K562 (cell line): ENCODE results near the gene LCE1E. TPM values are rescaled to one million over a fixed set of nuclear protein-coding genes. Genes with fewer than 3 reads are reported as not detected.

Source experiments
- ATAC-seq: fragments of 200-7000 bp; cut with Tn5 transposase; 3 replicates; pipeline ENCODE4 v1.9.1; 2020; ENCODE audit warnings: moderate library complexity
- BruUV-seq: library from RNA; stranded (reverse); fragments of 400-500 nt; replicated peaks from 2 replicates; lab custom pipeline; 2021; lab: Mats Ljungman, UMichigan
- CTCF ChIA-PET: fragments of 300-600 bp; formaldehyde crosslinking; extraction: SDS; loops from one replicate; lab custom pipeline; 2021; ENCODE audit warnings: low intra/inter-chr PET ratio; lab: Yijun Ruan, JAX
- POLR2A ChIA-PET: fragments of 300-600, 350-650 bp; sonication (Branson Sonifier 250); formaldehyde crosslinking; extraction: SDS; loops from one replicate; lab custom pipeline; 2021; ENCODE audit warnings: antibody characterized with exemption, inconsistent platforms; lab: Yijun Ruan, JAX
- DNase-seq, 4 experiments: peaks; one replicate each; pipeline versions ENCODE4 v3.0.0 to v3.0.0-alpha.2; 2011 to 2018; ENCODE audit warnings: low spot score in 3 of 4, mixed read lengths in 3 of 4; ENCODE audit errors: extremely low read depth in 1 of 4
- FAIRE-seq: peaks from 2 replicates; lab custom pipeline; 2011; peaks lifted over from hg19 to GRCh38; lab: Jason Lieb, UNC
- H2AFZ ChIP-seq: 2 replicates; pipeline ENCODE4 v1.6.0; 2011; ENCODE audit warnings: low read depth, low read length, control low read depth, inconsistent platforms
- H3K27ac ChIP-seq: fragments of 200-600 bp; 3 replicates; pipeline ENCODE4 v1.8.0; 2011; ENCODE audit warnings: low read depth, mild to moderate bottlenecking, control low read depth, inconsistent platforms, low read length, moderate library complexity, mixed read lengths; ENCODE audit errors: extremely low read depth
- H3K27me3 ChIP-seq, 2 experiments: fragments of 300-600 bp in 1 of 2; 2 replicates in 1 of 2; 3 replicates in 1 of 2; pipeline versions ENCODE4 v1.6.0 to v1.8.0; 2011; ENCODE audit warnings: inconsistent platforms in 2 of 2, low read length in 2 of 2, mild to moderate bottlenecking in 1 of 2, mixed read lengths in 1 of 2, moderate library complexity in 1 of 2; ENCODE audit not compliant: control insufficient read depth in 2 of 2, insufficient read depth in 2 of 2
- H3K36me3 ChIP-seq: fragments of 300-600 bp; 3 replicates; pipeline ENCODE4 v1.8.0; 2011; ENCODE audit warnings: mild to moderate bottlenecking, low read length, inconsistent platforms; ENCODE audit not compliant: control insufficient read depth, insufficient read depth
- H3K4me1 ChIP-seq, 2 experiments: fragments of 200-600 bp in 1 of 2; replicated peaks in 1 of 2; 2 replicates in 1 of 2; 3 replicates in 1 of 2; pipeline versions ENCODE4 v1.5.1 to v1.8.0; 2011; ENCODE audit warnings: inconsistent platforms in 2 of 2, low read length in 2 of 2, mild to moderate bottlenecking in 1 of 2, mixed read lengths in 1 of 2, moderate library complexity in 1 of 2; ENCODE audit not compliant: control insufficient read depth in 2 of 2, insufficient read depth in 2 of 2
- H3K4me2 ChIP-seq: 2 replicates; pipeline ENCODE4 v1.6.1; 2011; ENCODE audit warnings: low read length, control low read depth, inconsistent platforms, mixed read lengths; ENCODE audit not compliant: insufficient read depth
- H3K4me3 ChIP-seq: fragments of 200-600 bp; sonication (generic), shearing (Covaris generic); 2 replicates; pipeline ENCODE4 v1.5.1; 2016; ENCODE audit warnings: control low read depth, inconsistent platforms
- H3K79me2 ChIP-seq: fragments of 200-600 bp; 3 replicates; pipeline ENCODE4 v1.8.0; 2011; ENCODE audit warnings: low read length, inconsistent platforms; ENCODE audit not compliant: control insufficient read depth, insufficient read depth
- H3K9ac ChIP-seq, 2 experiments: 2 replicates each; pipeline versions ENCODE4 v1.6.0 to v1.6.1; 2011; ENCODE audit warnings: low read depth in 2 of 2, low read length in 2 of 2, control low read depth in 1 of 2, inconsistent platforms in 1 of 2, mild to moderate bottlenecking in 1 of 2, mixed read lengths in 1 of 2; ENCODE audit not compliant: insufficient read depth in 1 of 2
- H3K9me1 ChIP-seq: one replicate; pipeline ENCODE4 v1.6.0; 2011; ENCODE audit warnings: inconsistent platforms, mild to moderate bottlenecking, low read length, moderate library complexity; ENCODE audit not compliant: control insufficient read depth, insufficient read depth
- H3K9me3 ChIP-seq: replicated peaks from 2 replicates; pipeline ENCODE4 v1.5.1; 2011; ENCODE audit warnings: low read depth, low read length, inconsistent platforms; ENCODE audit not compliant: control insufficient read depth, insufficient read depth
- H4K20me1 ChIP-seq: replicated peaks from 2 replicates; pipeline ENCODE4 v1.6.1; 2011; ENCODE audit warnings: low read length, inconsistent platforms, mixed read lengths; ENCODE audit not compliant: control insufficient read depth, insufficient read depth
- EP300 ChIP-seq: IDR thresholded peaks from 2 replicates; pipeline ENCODE4 v1.6.1; 2012; ENCODE audit warnings: low read length, improper control_type of control experiment
- HLTF ChIP-seq: fragments of 450-650 bp; IDR thresholded peaks from 2 replicates; pipeline ENCODE4 v1.6.1; 2016
- HNRNPK ChIP-seq: fragments of 200-400 bp; formaldehyde crosslinking; IDR thresholded peaks from one replicate; pipeline ENCODE4 v1.6.1; 2018; ENCODE audit warnings: mild to moderate bottlenecking, low read depth, low read length; ENCODE audit not compliant: poor library complexity, severe bottlenecking
- RBM39 ChIP-seq: fragments of 200-400 bp; formaldehyde crosslinking; optimal IDR thresholded peaks from 2 replicates; pipeline ENCODE3; 2018; ENCODE audit warnings: low read depth, low read length
- TEAD2 ChIP-seq: fragments of 450-650 bp; IDR thresholded peaks from 2 replicates; pipeline ENCODE4 v1.6.1; 2016; ENCODE audit warnings: missing genetic modification characterization, control low read depth, missing compliant biosample characterization
- XRCC3 ChIP-seq: fragments of 450-650 bp; IDR thresholded peaks from 2 replicates; pipeline ENCODE4 v1.6.1; 2017; ENCODE audit warnings: mild to moderate bottlenecking, moderate library complexity
- ZBTB7A ChIP-seq: IDR thresholded peaks from 2 replicates; pipeline ENCODE4 v1.6.1; 2011; ENCODE audit warnings: low read depth, mild to moderate bottlenecking, low read length, moderate library complexity, borderline replicate concordance; ENCODE audit not compliant: control insufficient read depth
- ZFP30 ChIP-seq: fragments of 250-450 bp; sonication (Bioruptor Pico); IDR thresholded peaks from 2 replicates; pipeline ENCODE4 v1.8.0; 2022; ENCODE audit warnings: moderate library complexity, mild to moderate bottlenecking, inconsistent platforms, borderline replicate concordance
- ZNF695 ChIP-seq: fragments of 450-650 bp; formaldehyde crosslinking; IDR thresholded peaks from 2 replicates; pipeline ENCODE4 v1.4.0; 2020; ENCODE audit warnings: mild to moderate bottlenecking, moderate library complexity
- ZNF696 ChIP-seq: fragments of 250-450 bp; sonication (Bioruptor Pico); conservative IDR thresholded peaks from 2 replicates; pipeline ENCODE4 v1.4.0; 2020; ENCODE audit warnings: mild to moderate bottlenecking, moderate library complexity
- WGBS: fragments of 100-300 bp; shearing (Covaris generic); methylation state at CpG from one replicate; pipeline ENCODE4 v1.1.6; 2016; ENCODE audit warnings: low coverage, mixed read lengths; ENCODE audit not compliant: insufficient coverage; ENCODE audit errors: missing lambda C conversion rate; 5-methylcytosine and 5-hydroxymethylcytosine counted together
- in situ Hi-C: fragments of 300-500 bp; cut with MboI; formaldehyde crosslinking; loops from 4 replicates; pipeline ENCODE4 v1.15.0; 2018; ENCODE audit warnings: inconsistent platforms, mixed read lengths
- intact Hi-C: fragments of 100-400 bp; cut with micrococcal nuclease; formaldehyde crosslinking; loops from 2 replicates; pipeline ENCODE4 v1.14.2; 2022
- polyA plus RNA-seq, 8 experiments: library from polyadenylated mRNA; depleted of rRNA in 4 of 8; stranded (reverse) in 5 of 8; unstranded in 3 of 8; fragments of >200 nt; fragmentation: Nextera tagmentation in 2 of 8; fragmentation: Illumina TruSeq in 1 of 8; extraction: Ambion mirVana in 2 of 8; extraction: Trizol in 1 of 8; gene quantifications; 2 replicates each; pipeline versions ENCODE4 v1.2.1 to v1.2.3, GENCODE V29; 2011 to 2014; ENCODE audit warnings: inconsistent platforms in 1 of 8, missing spikeins in 1 of 8
- total RNA-seq, 7 experiments: library from RNA; depleted of rRNA in 6 of 7; stranded (reverse); fragments of >200 nt in 6 of 7; fragmentation: Illumina TruSeq in 2 of 7; extraction: Trizol in 2 of 7; gene quantifications; 2 replicates each; pipeline versions ENCODE4 v1.2.1 to v1.2.3, GENCODE V29; 2011 to 2021; ENCODE audit warnings: low replicate concordance in 1 of 7
- TF ChIP-seq, protein P1 (sequence below): fragments of 450-650 bp; IDR thresholded peaks from 2 replicates; pipeline ENCODE4 v1.6.1; 2016; ENCODE audit warnings: missing biosample characterization, missing genetic modification characterization
- TF ChIP-seq, protein P2 (sequence below): sonication (generic); formaldehyde crosslinking; IDR thresholded peaks from 2 replicates; pipeline ENCODE4 v1.8.0; 2022; ENCODE audit warnings: mild to moderate bottlenecking, missing genetic modification reagents, borderline replicate concordance
- TF ChIP-seq, protein P3 (sequence below), 3 experiments: fragments of 200-800 bp in 1 of 3; fragments of 250-450 bp in 1 of 3; fragments of 450-650 bp in 1 of 3; sonication (Bioruptor Pico) in 1 of 3; sonication (Bioruptor generic) in 1 of 3; formaldehyde crosslinking in 1 of 3; IDR thresholded peaks; 2 replicates each; pipeline versions ENCODE4 v1.6.1 to v1.8.0; 2016 to 2022; ENCODE audit warnings: mild to moderate bottlenecking in 2 of 3, missing genetic modification characterization in 2 of 3, missing compliant biosample characterization in 1 of 3, moderate library complexity in 1 of 3
- TF ChIP-seq, protein P4 (sequence below): conservative IDR thresholded peaks from 2 replicates; pipeline ENCODE4 v1.6.1; 2011; ENCODE audit warnings: low read depth, mild to moderate bottlenecking, low read length; ENCODE audit not compliant: control insufficient read depth

LCE1E gene
- total and polyA plus RNA-seq, 9 of the 15 experiments (the other 6 are each of a cell fraction or from before 2014, with no cell fraction given), result not detected

DNA sequence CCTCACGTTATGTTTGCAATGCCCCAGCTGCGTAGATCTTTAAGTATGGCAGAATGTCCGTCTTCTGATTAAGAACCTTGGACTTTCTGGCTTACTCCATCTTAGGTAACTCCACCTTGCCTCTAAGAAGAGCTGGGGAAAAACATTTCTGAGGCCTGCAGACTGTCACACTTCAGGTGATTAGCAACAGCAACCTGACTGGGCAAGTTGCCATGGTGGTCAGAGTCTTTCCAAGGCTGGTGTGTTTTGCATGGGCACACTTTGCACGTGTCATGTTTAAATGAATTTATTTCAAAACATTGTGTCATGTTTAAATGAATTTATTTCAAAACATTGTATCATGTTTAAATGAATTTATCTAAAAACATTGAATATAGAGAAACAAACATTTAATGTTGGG lies 27.4 kb upstream of the LCE1E start:
- Histone ChIP-seq H4K20me1 (peaks cover 3% of the 10 kb centered on the region; the same call in 1 of the 2 replicates), H3K9me1 (no peaks in the 10 kb centered on the region), H3K79me2 (no peaks in the 10 kb centered on the region), H2AFZ (no peak overlapping the region), H3K4me1 (no peaks in the 10 kb centered on the region; a peak in 1 of 5 replicates), H3K36me3 (no peaks in the 10 kb centered on the region), H3K27me3 (peaks cover 0 to 19% of the 10 kb centered on the region in 2 experiments; a peak in 2 of 5 replicates), H3K9me3 (no peaks in the 10 kb centered on the region), H3K4me2 (no peak overlapping the region), H3K4me3 (no peak overlapping the region), H3K27ac (no peak overlapping the region), H3K9ac (no peak overlapping the region)
- in situ Hi-C loops (no loop called here), intact Hi-C loops (no loop called here)
- ChIA-PET POLR2A (no interaction called here), CTCF (no interaction called here)
- TF ChIP-seq, protein P1, sequence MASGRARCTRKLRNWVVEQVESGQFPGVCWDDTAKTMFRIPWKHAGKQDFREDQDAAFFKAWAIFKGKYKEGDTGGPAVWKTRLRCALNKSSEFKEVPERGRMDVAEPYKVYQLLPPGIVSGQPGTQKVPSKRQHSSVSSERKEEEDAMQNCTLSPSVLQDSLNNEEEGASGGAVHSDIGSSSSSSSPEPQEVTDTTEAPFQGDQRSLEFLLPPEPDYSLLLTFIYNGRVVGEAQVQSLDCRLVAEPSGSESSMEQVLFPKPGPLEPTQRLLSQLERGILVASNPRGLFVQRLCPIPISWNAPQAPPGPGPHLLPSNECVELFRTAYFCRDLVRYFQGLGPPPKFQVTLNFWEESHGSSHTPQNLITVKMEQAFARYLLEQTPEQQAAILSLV (tag), result no peak
- TF ChIP-seq, protein P2, sequence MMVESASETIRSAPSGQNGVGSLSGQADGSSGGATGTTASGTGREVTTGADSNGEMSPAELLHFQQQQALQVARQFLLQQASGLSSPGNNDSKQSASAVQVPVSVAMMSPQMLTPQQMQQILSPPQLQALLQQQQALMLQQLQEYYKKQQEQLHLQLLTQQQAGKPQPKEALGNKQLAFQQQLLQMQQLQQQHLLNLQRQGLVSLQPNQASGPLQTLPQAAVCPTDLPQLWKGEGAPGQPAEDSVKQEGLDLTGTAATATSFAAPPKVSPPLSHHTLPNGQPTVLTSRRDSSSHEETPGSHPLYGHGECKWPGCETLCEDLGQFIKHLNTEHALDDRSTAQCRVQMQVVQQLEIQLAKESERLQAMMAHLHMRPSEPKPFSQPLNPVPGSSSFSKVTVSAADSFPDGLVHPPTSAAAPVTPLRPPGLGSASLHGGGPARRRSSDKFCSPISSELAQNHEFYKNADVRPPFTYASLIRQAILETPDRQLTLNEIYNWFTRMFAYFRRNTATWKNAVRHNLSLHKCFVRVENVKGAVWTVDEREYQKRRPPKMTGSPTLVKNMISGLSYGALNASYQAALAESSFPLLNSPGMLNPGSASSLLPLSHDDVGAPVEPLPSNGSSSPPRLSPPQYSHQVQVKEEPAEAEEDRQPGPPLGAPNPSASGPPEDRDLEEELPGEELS, result no peak
- TF ChIP-seq HNRNPK (no peak), XRCC3 (no peak), ZNF695 (no peak), ZBTB7A (no peak), EP300 (no peak), HLTF (no peak), RBM39 (no peak), TEAD2 (no peak), ZNF696 (CRISPR knock-in tag) (no peak), ZFP30 (CRISPR knock-in tag) (no peak)
- TF ChIP-seq, protein P3, sequence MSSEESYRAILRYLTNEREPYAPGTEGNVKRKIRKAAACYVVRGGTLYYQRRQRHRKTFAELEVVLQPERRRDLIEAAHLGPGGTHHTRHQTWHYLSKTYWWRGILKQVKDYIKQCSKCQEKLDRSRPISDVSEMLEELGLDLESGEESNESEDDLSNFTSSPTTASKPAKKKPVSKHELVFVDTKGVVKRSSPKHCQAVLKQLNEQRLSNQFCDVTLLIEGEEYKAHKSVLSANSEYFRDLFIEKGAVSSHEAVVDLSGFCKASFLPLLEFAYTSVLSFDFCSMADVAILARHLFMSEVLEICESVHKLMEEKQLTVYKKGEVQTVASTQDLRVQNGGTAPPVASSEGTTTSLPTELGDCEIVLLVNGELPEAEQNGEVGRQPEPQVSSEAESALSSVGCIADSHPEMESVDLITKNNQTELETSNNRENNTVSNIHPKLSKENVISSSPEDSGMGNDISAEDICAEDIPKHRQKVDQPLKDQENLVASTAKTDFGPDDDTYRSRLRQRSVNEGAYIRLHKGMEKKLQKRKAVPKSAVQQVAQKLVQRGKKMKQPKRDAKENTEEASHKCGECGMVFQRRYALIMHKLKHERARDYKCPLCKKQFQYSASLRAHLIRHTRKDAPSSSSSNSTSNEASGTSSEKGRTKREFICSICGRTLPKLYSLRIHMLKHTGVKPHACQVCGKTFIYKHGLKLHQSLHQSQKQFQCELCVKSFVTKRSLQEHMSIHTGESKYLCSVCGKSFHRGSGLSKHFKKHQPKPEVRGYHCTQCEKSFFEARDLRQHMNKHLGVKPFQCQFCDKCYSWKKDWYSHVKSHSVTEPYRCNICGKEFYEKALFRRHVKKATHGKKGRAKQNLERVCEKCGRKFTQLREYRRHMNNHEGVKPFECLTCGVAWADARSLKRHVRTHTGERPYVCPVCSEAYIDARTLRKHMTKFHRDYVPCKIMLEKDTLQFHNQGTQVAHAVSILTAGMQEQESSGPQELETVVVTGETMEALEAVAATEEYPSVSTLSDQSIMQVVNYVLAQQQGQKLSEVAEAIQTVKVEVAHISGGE (CRISPR knock-in tag; IDR thresholded peaks at IDR 0.05), result no peak
- TF ChIP-seq, protein P4, sequence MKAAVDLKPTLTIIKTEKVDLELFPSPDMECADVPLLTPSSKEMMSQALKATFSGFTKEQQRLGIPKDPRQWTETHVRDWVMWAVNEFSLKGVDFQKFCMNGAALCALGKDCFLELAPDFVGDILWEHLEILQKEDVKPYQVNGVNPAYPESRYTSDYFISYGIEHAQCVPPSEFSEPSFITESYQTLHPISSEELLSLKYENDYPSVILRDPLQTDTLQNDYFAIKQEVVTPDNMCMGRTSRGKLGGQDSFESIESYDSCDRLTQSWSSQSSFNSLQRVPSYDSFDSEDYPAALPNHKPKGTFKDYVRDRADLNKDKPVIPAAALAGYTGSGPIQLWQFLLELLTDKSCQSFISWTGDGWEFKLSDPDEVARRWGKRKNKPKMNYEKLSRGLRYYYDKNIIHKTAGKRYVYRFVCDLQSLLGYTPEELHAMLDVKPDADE, result no peak
- no peak for ATAC-seq
- FAIRE-seq, result no peak
- BruUV-seq, result no TSS peak
- 0% methylated on average over 4 of the region's 4 CpGs for WGBS
- DNase-seq, result no peak
